PFSK-1 (cell line): ENCODE results near the gene SCARB1.

Source experiments
- POLR2AphosphoS5 ChIP-seq: IDR thresholded peaks from 2 replicates; pipeline ENCODE4 v1.6.1; 2012; ENCODE audit warnings: low read depth, mild to moderate bottlenecking, control low read depth, low read length, moderate library complexity
- SIN3A ChIP-seq: IDR thresholded peaks from 2 replicates; pipeline ENCODE4 v1.6.1; 2012; ENCODE audit warnings: mild to moderate bottlenecking, low read length, moderate library complexity, borderline replicate concordance; ENCODE audit not compliant: insufficient read depth

DNA sequence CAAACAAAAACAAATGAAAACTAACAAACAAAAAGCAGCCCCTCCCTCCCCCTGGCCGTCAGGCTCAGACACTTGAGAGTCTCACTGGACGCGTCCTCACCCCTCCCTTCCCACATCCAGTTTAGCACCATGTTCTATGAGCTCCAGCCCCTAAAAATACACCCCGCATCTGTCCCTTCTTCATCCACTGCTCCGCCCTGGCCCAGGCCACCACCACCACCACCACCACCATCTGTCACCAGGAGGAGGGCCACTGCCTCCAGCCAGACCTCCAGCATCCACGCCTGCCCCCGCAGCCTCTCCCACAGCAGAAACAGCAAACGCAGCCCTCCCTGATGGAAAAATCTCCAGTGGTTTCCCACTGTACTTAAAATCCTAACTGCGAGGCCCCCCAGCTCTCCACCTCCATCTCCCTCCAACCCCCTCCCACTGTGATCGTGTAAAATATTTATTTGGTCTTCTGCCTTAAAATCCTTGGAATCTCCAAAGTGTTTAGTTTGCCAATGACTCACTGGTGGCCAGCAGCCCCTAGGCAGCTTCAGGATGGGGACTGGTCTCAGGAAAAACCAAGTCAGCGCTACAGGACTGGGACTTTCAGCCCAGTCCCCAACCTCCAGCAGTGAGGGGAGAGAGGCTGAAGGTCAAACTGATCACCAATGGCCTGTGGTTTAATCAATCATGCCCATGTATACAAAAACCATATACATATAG is 95.1 kb downstream of the SCARB1 start:
- TF ChIP-seq SIN3A (no peak), POLR2AphosphoS5 (no peak)
